Hepatocyte (in vitro differentiated cells): Measurements from ENCODE around the gene TSPAN8. TPM values are rescaled to one million over a fixed set of nuclear protein-coding genes. Genes with fewer than 3 reads are reported as not detected.

Experiments
- DNase-seq: peaks from one replicate; pipeline ENCODE4 v3.0.0-alpha.2; 2016; ENCODE audit warnings: low spot score
- H2AFZ ChIP-seq: fragments of 200-600 bp; sonication (generic); 2 replicates; pipeline ENCODE4 v1.6.0; 2016; ENCODE audit warnings: antibody characterized with exemption, mild to moderate bottlenecking
- H3K27ac ChIP-seq: fragments of 200-600 bp; sonication (generic); 2 replicates; pipeline ENCODE4 v1.5.1; 2016; ENCODE audit warnings: mild to moderate bottlenecking
- H3K27me3 ChIP-seq: fragments of 200-600 bp; sonication (generic); 2 replicates; pipeline ENCODE4 v1.6.1; 2016
- H3K36me3 ChIP-seq: fragments of 200-600 bp; sonication (generic); replicated peaks from 2 replicates; pipeline ENCODE4 v1.5.1; 2016; ENCODE audit warnings: low read depth; ENCODE audit not compliant: insufficient read depth
- H3K4me1 ChIP-seq: fragments of 200-600 bp; sonication (generic); 2 replicates; pipeline ENCODE4 v1.5.1; 2016; ENCODE audit warnings: mild to moderate bottlenecking, moderate library complexity; ENCODE audit not compliant: insufficient read depth
- H3K4me2 ChIP-seq: fragments of 200-600 bp; sonication (generic); 2 replicates; pipeline ENCODE4 v1.6.0; 2016
- H3K4me3 ChIP-seq: fragments of 200-600 bp; sonication (generic); 2 replicates; pipeline ENCODE4 v1.5.1; 2016; ENCODE audit warnings: mild to moderate bottlenecking
- H3K79me2 ChIP-seq: fragments of 200-600 bp; sonication (generic); 2 replicates; pipeline ENCODE4 v1.6.0; 2017; ENCODE audit warnings: mild to moderate bottlenecking
- H3K9me2 ChIP-seq: fragments of 200-600 bp; sonication (generic); replicated peaks from 2 replicates; pipeline ENCODE4 v1.6.0; 2017; ENCODE audit warnings: mild to moderate bottlenecking; ENCODE audit not compliant: insufficient read depth
- H3K9me3 ChIP-seq: fragments of 200-600 bp; sonication (generic); 2 replicates; pipeline ENCODE4 v1.5.1; 2016; ENCODE audit warnings: low read depth, mild to moderate bottlenecking
- H4K20me1 ChIP-seq: fragments of 200-600 bp; sonication (generic); 2 replicates; pipeline ENCODE4 v1.6.0; 2016; ENCODE audit warnings: mild to moderate bottlenecking; ENCODE audit not compliant: insufficient read depth, poor library complexity, severe bottlenecking
- CTCF ChIP-seq: fragments of 200-600 bp; sonication (generic); IDR thresholded peaks from 2 replicates; pipeline ENCODE4 v1.5.1; 2016; ENCODE audit warnings: antibody characterized with exemption, mild to moderate bottlenecking; ENCODE audit not compliant: poor library complexity
- EZH2 ChIP-seq: fragments of 200-600 bp; sonication (generic); IDR thresholded peaks from 2 replicates; pipeline ENCODE4 v1.6.1; 2016; ENCODE audit warnings: antibody characterized with exemption, mild to moderate bottlenecking, borderline replicate concordance
- EZH2phosphoT487 ChIP-seq: fragments of 200-600 bp; sonication (generic); IDR thresholded peaks from one replicate; pipeline ENCODE4 v1.6.1; 2018; ENCODE audit warnings: antibody characterized with exemption, mild to moderate bottlenecking, low read depth, moderate library complexity; ENCODE audit not compliant: unreplicated experiment, severe bottlenecking
- WGBS: methylation state at CpG from one replicate; pipeline ENCODE4 v1.1.6; 2016; ENCODE audit warnings: low lambda C conversion rate; ENCODE audit errors: missing lambda C conversion rate; 5-methylcytosine and 5-hydroxymethylcytosine counted together
- polyA plus RNA-seq: library from polyadenylated mRNA; unstranded; fragments of >200 nt; fragmentation: Nextera tagmentation; extraction: Ambion mirVana; gene quantifications from 2 replicates; pipeline ENCODE4 v1.2.1, GENCODE V29; 2016
- total RNA-seq: library from RNA; depleted of rRNA; stranded (reverse); fragments of >200 nt; gene quantifications from 2 replicates; pipeline ENCODE4 v1.2.3, GENCODE V29; 2014

Gene TSPAN8
- total and polyA plus RNA-seq, 2 experiments from 2014 or later: 312 to 639 TPM

GRCh38 chr12:71197460-71197859 is 39.7 kb upstream of the TSPAN8 start:
- Histone ChIP-seq H3K36me3 (no peaks in the 10 kb centered on the region), H4K20me1 (no peaks in the 10 kb centered on the region), H3K4me3 (no peak overlapping the region), H3K9me2 (no peaks in the 10 kb centered on the region), H3K27ac (no peak overlapping the region), H3K27me3 (no peaks in the 10 kb centered on the region), H3K4me2 (no peak overlapping the region), H2AFZ (no peak overlapping the region), H3K4me1 (peaks cover 10% of the 10 kb centered on the region), H3K9me3 (no peaks in the 10 kb centered on the region), H3K79me2 (no peaks in the 10 kb centered on the region)
- no peak for DNase-seq
- no peak for TF ChIP-seq EZH2phosphoT487
- no peak for TF ChIP-seq CTCF
- no peak for TF ChIP-seq EZH2

DNA sequence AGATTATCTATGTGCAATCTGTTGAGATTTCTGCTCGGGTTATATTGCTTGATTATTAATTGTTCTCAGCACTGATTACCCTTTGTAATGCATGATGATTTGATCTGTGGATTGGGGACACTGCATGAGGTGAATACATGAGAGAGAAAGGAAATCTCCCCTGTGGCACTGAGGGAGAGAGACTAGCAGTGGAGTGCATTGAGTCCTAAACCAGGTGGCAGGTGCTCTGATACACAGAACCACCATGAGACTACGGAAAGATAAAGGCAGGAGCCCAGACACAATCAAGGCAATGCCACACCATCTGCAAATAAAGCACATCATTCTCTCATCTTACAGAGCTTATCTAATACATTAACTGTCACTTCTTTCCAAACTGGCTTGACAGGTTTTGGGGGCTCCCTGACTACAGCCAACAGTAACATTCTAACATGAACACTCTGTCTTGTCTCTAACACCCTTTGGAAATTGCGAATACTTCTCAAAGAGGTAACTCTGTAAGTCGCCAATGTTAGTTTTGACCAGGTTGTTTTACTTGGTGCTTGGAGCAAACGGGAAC is 37.6 kb upstream of the TSPAN8 start:
- Histone ChIP-seq H2AFZ (no peak overlapping the region), H3K9me3 (no peaks in the 10 kb centered on the region), H3K4me2 (peak overlapping the region; percentile 12), H3K4me1 (peaks cover 10% of the 10 kb centered on the region), H3K4me3 (no peak overlapping the region), H3K27me3 (no peaks in the 10 kb centered on the region), H3K36me3 (no peaks in the 10 kb centered on the region), H3K9me2 (no peaks in the 10 kb centered on the region), H3K79me2 (no peaks in the 10 kb centered on the region), H3K27ac (peak overlapping the region; percentile 53), H4K20me1 (no peaks in the 10 kb centered on the region)
- no peak for TF ChIP-seq EZH2phosphoT487
- no peak for TF ChIP-seq EZH2
- no peak for TF ChIP-seq CTCF
- peak; percentile 14 for DNase-seq
- 45% methylated on average over 5 of the region's 5 CpGs for WGBS

GRCh38 chr12:71194657-71195056 is 36.9 kb upstream of the TSPAN8 start:
- TF ChIP-seq EZH2phosphoT487 (no peak), CTCF (no peak), EZH2 (no peak)
- H3K9me2 ChIP-seq: no peaks in the 10 kb centered on the region
- H2AFZ ChIP-seq: no peak overlapping the region
- H3K4me3 ChIP-seq: no peak overlapping the region
- no peaks in the 10 kb centered on the region for H3K36me3 ChIP-seq
- 51% methylated on average over 2 of the region's 2 CpGs for WGBS
- peak overlapping the region; percentile 53 for H3K27ac ChIP-seq
- H3K4me2 ChIP-seq: no peak overlapping the region
- H3K79me2 ChIP-seq: no peaks in the 10 kb centered on the region
- H4K20me1 ChIP-seq: no peaks in the 10 kb centered on the region
- H3K9me3 ChIP-seq: no peaks in the 10 kb centered on the region
- DNase-seq: no peak
- H3K27me3 ChIP-seq: no peaks in the 10 kb centered on the region
- H3K4me1 ChIP-seq: peaks cover 10% of the 10 kb centered on the region

- Histone ChIP-seq H2AFZ (no peak overlapping the region), H3K27me3 (no peaks in the 10 kb centered on the region), H3K36me3 (no peaks in the 10 kb centered on the region), H4K20me1 (no peaks in the 10 kb centered on the region), H3K79me2 (no peaks in the 10 kb centered on the region), H3K4me1 (no peaks in the 10 kb centered on the region), H3K9me3 (no peaks in the 10 kb centered on the region), H3K9me2 (no peaks in the 10 kb centered on the region), H3K4me2 (no peak overlapping the region), H3K4me3 (no peak overlapping the region), H3K27ac (no peak overlapping the region)
- no peak for TF ChIP-seq EZH2phosphoT487
- no peak for TF ChIP-seq EZH2
- no peak for TF ChIP-seq CTCF
- DNase-seq: no peak
- WGBS: no CpG with 5 or more reads among the region's 1 CpG
Observed at GRCh38 chr12:71193041-71193440, 35.2 kb upstream of the TSPAN8 start.
